Measurements from ENCODE around the gene ADORA2B.

Gene ADORA2B

DNA sequence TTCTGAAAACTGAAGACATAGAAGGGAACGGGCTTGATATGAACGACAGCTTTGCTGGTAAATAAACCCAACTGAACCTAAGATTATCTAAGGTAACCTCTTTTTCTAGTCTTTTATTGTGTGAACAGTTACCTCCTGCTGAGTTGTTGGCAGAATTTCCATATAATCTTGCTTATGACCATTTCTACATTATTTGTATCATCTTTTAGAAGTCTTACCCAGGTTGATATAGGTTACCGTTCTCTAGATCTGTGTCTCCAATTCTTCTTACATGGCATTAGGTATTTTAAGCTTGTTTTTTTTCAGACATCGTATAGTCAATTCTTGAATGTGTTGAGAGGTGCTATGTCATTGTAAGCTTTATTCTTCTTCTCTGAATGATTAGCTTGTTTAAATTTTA is 79.0 kb downstream of the ADORA2B start:
- TF ChIP-seq, protein P1, sequence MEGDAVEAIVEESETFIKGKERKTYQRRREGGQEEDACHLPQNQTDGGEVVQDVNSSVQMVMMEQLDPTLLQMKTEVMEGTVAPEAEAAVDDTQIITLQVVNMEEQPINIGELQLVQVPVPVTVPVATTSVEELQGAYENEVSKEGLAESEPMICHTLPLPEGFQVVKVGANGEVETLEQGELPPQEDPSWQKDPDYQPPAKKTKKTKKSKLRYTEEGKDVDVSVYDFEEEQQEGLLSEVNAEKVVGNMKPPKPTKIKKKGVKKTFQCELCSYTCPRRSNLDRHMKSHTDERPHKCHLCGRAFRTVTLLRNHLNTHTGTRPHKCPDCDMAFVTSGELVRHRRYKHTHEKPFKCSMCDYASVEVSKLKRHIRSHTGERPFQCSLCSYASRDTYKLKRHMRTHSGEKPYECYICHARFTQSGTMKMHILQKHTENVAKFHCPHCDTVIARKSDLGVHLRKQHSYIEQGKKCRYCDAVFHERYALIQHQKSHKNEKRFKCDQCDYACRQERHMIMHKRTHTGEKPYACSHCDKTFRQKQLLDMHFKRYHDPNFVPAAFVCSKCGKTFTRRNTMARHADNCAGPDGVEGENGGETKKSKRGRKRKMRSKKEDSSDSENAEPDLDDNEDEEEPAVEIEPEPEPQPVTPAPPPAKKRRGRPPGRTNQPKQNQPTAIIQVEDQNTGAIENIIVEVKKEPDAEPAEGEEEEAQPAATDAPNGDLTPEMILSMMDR (conservative IDR thresholded peaks at IDR 0.05; ENCODE audit: low read depth): no peak
- ChIA-PET CTCF (no interaction called here), POLR2A (ENCODE audit: low non-redundant PET) (no interaction called here)
- DNase-seq (ENCODE audit: low spot score): no peak
- H3K27ac ChIP-seq: no peak overlapping the region

DNA sequence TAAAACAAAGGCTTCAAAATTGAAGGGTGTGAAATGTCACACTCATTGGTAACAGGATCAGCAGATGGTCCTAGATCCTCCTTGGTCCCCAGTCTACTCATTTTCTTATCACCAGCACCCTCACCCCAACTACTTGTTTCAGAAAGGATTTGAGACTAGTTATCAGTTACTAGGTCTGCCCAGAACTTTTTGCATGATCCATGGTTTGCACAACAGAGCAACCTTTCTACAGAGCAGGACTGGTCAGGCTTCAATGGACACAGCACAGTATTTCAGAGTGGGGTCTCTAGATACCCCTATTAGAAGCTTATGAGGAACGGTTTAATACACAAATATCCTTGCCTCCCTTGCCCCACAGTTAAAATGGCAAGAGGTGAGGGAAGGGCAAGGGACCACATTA is 80.3 kb downstream of the ADORA2B start:
- H3K27ac ChIP-seq: no peak overlapping the region
- CTCF ChIA-PET: no interaction called here
- TF ChIP-seq, protein P1 (conservative IDR thresholded peaks at IDR 0.05; ENCODE audit: low read depth): no peak
- DNase-seq (ENCODE audit: low spot score): no peak
- POLR2A ChIA-PET (ENCODE audit: low non-redundant PET): no interaction called here
